ENCODE results near the gene ANTXR1. TPM values are rescaled to one million over a fixed set of nuclear protein-coding genes. Genes with fewer than 3 reads are reported as not detected.
"Not testable (repeated sequence)": the region's sequence is repeated elsewhere in the genome, so short reads cannot be mapped to it uniquely, and the experiment has no call there.

Gene ANTXR1
- total and polyA plus RNA-seq, 2 donors, result 4.4 to 7.3 TPM

DNA sequence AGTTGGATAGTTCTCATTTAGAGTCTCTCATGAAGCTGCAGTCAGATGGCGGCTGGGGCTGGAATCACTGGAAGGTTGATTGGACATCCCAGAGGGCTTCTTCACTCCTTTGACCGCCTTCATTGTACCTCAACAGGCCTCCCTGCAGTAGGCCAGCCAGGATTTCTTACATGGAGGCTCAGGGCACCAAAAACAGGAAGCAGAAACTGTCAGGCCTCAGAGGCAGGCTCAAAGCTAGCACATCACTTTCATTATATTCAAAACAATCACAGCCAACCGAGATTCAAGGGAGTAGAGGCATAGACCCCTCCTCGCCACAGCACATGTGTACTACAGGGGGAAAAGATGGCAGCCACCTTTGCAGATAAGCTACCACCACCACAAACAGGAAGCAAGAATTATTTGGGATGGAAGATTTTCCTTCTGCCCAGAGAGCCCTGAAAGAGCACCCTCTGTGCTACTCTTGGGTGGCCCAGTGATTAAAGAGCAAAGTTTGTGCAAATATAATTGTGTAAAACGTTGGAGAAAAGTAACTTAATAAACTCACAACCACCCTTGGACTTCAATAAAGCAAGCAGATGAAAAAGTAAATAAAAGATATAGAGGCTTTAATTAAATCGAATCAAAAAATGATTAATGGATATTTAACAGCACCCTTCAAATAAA is 218.8 kb downstream of the ANTXR1 start:
- Histone ChIP-seq H3K9me3 (ENCODE audit: control insufficient read depth in 2 of 2, insufficient read depth in 1 of 2, low read length in 1 of 2) (no peaks in the 10 kb centered on the region), H3K4me3 (ENCODE audit: low read length in 2 of 2) (no peak overlapping the region), H3K27me3 (ENCODE audit: control insufficient read depth in 2 of 2, insufficient read depth in 1 of 2, low read length in 1 of 2) (no peaks in the 10 kb centered on the region), H3K36me3 (ENCODE audit: control insufficient read depth in 2 of 2, insufficient read depth in 2 of 2, low read length in 1 of 2) (no peaks in the 10 kb centered on the region), H3K4me1 (ENCODE audit: control insufficient read depth in 2 of 2, insufficient read depth in 2 of 2, low read length in 2 of 2) (no peaks in the 10 kb centered on the region), H3K27ac (ENCODE audit: low read depth in 1 of 2, low read length in 1 of 2) (no peak overlapping the region)
- WGBS, result 95% methylated on average over 6 of the region's 6 CpGs
- DNase-seq (ENCODE audit: low read depth in 6 of 9, low spot score in 9 of 9), result no peak

DNA sequence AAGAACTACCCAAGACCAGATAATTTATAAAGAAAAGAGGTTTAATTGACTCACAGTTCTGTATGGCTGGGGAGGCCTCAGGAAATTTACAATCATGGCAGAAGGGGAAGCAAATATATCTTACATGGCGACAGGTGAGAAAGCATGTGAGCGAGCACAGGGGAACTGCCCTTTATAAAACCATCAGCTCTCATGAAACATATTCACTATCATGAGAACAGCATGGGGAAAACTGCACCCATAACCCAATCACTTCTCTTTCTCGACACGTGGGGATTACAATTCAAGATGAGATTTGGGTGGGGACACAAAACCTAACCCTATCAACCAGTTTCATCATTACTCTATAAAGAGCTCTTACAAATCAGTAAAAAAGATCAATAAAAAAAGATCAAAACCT is 222.9 kb downstream of the ANTXR1 start:
- DNase-seq (ENCODE audit: low read depth in 6 of 9, low spot score in 9 of 9); H3K27me3 ChIP-seq (ENCODE audit: control insufficient read depth in 2 of 2, insufficient read depth in 1 of 2, low read length in 1 of 2); H3K36me3 ChIP-seq (ENCODE audit: control insufficient read depth in 2 of 2, insufficient read depth in 2 of 2, low read length in 1 of 2); H3K9me3 ChIP-seq (ENCODE audit: control insufficient read depth in 2 of 2, insufficient read depth in 1 of 2, low read length in 1 of 2); H3K4me1 ChIP-seq (ENCODE audit: control insufficient read depth in 2 of 2, insufficient read depth in 2 of 2, low read length in 2 of 2); H3K4me3 ChIP-seq (ENCODE audit: low read length in 2 of 2); H3K27ac ChIP-seq (ENCODE audit: low read depth in 1 of 2, low read length in 1 of 2): not testable (repeated sequence)
- 96% methylated on average over 4 of the region's 4 CpGs for WGBS

DNA sequence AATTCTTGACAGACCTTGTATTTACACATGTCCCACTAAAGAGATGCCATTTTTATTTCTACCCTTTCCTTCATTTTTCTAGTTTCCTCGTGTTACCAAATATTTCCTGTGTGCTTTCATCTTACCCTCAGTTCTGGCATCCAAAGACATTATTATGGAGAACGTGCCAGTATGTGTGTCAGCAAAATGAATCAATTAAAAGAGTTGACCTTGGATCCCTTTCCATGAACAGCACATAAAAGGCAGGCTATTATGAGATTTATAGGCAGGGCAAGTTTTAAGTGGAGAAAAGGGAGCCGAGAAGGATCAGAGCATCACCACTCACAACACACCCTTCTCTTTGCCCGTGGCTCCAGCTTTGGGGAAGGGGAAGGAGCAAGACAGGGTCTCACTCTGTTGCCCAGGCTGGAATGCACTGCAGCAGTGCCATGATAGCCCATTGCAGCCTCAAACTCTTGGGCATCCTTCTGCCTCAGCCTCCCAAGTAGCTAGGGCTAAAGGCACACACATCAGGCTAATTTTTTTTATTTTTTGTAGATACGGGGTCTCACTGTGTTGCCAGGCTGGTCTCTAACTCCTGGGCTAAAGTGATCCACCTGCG is 224.2 kb downstream of the ANTXR1 start:
- H3K27ac ChIP-seq (ENCODE audit: low read depth in 1 of 2, low read length in 1 of 2), result no peak overlapping the region
- no peaks in the 10 kb centered on the region for H3K27me3 ChIP-seq (ENCODE audit: control insufficient read depth in 2 of 2, insufficient read depth in 1 of 2, low read length in 1 of 2)
- H3K4me3 ChIP-seq (ENCODE audit: low read length in 2 of 2), result no peak overlapping the region
- no peak for DNase-seq (ENCODE audit: low read depth in 6 of 9, low spot score in 9 of 9)
- no peaks in the 10 kb centered on the region for H3K36me3 ChIP-seq (ENCODE audit: control insufficient read depth in 2 of 2, insufficient read depth in 2 of 2, low read length in 1 of 2)
- H3K9me3 ChIP-seq (ENCODE audit: control insufficient read depth in 2 of 2, insufficient read depth in 1 of 2, low read length in 1 of 2), result no peaks in the 10 kb centered on the region
- no peaks in the 10 kb centered on the region for H3K4me1 ChIP-seq (ENCODE audit: control insufficient read depth in 2 of 2, insufficient read depth in 2 of 2, low read length in 2 of 2)
- 94% methylated on average over 6 of the region's 6 CpGs for WGBS

DNA sequence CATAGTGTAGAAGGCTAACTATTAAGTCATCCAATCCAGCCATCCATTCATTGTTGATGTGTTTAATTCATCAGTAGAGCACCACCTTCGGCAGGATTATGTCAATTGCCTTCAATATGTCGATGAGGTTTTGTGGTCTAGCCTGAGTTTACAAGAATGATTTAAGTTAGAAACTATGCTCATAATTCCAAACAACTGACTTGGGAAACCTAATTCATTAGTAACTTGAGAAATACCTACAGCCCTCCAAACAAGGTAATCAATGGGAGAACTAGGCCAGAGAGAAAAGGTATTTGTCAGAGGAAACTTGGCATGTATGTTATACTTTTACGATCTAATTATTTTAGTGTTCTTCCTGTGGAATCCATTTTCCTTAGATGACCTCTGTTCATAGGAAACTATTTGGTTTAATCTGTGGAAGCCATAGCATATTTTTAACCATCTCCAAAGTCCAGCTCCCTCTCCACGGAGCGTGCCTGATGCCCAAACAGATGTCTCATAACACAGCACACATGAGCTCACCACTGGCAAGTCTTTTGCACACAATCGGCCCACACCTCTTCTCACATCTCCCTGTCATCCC is 225.6 kb downstream of the ANTXR1 start:
- 97% methylated on average over 6 of the region's 6 CpGs for WGBS
- no peak overlapping the region for H3K27ac ChIP-seq (ENCODE audit: low read depth in 1 of 2, low read length in 1 of 2)
- no peaks in the 10 kb centered on the region for H3K27me3 ChIP-seq (ENCODE audit: control insufficient read depth in 2 of 2, insufficient read depth in 1 of 2, low read length in 1 of 2)
- H3K9me3 ChIP-seq (ENCODE audit: control insufficient read depth in 2 of 2, insufficient read depth in 1 of 2, low read length in 1 of 2), result no peaks in the 10 kb centered on the region
- H3K4me3 ChIP-seq (ENCODE audit: low read length in 2 of 2), result no peak overlapping the region
- H3K36me3 ChIP-seq (ENCODE audit: control insufficient read depth in 2 of 2, insufficient read depth in 2 of 2, low read length in 1 of 2), result no peaks in the 10 kb centered on the region
- DNase-seq (ENCODE audit: low read depth in 6 of 9, low spot score in 9 of 9), result no peak
- H3K4me1 ChIP-seq (ENCODE audit: control insufficient read depth in 2 of 2, insufficient read depth in 2 of 2, low read length in 2 of 2), result no peaks in the 10 kb centered on the region

DNA sequence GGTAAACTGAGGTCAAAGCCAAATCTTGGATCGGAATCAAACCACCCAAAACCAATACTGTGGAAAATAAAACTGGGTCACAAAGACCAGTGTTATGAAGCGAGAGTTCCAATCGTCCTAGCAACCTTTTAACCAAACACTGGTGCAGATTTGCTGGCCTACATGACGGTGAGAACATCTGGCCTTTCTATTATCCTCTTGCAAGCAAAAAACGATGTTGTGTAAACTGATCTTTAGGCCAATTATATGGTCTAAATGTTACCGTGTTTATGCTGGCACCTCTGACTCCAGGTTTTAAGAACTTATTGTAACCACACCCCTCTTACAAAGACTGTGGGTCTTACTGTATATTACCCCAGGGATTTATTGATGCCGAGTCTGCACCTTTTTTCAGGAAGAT is 228.1 kb downstream of the ANTXR1 start:
- Histone ChIP-seq H3K27me3 (ENCODE audit: control insufficient read depth in 2 of 2, insufficient read depth in 1 of 2, low read length in 1 of 2) (no peaks in the 10 kb centered on the region), H3K4me1 (ENCODE audit: control insufficient read depth in 2 of 2, insufficient read depth in 2 of 2, low read length in 2 of 2) (no peaks in the 10 kb centered on the region), H3K36me3 (ENCODE audit: control insufficient read depth in 2 of 2, insufficient read depth in 2 of 2, low read length in 1 of 2) (no peaks in the 10 kb centered on the region), H3K27ac (ENCODE audit: low read depth in 1 of 2, low read length in 1 of 2) (no peak overlapping the region), H3K4me3 (ENCODE audit: low read length in 2 of 2) (no peak overlapping the region), H3K9me3 (ENCODE audit: control insufficient read depth in 2 of 2, insufficient read depth in 1 of 2, low read length in 1 of 2) (no peaks in the 10 kb centered on the region)
- 92% methylated on average over 7 of the region's 7 CpGs for WGBS
- no peak for DNase-seq (ENCODE audit: low read depth in 6 of 9, low spot score in 9 of 9)

DNA sequence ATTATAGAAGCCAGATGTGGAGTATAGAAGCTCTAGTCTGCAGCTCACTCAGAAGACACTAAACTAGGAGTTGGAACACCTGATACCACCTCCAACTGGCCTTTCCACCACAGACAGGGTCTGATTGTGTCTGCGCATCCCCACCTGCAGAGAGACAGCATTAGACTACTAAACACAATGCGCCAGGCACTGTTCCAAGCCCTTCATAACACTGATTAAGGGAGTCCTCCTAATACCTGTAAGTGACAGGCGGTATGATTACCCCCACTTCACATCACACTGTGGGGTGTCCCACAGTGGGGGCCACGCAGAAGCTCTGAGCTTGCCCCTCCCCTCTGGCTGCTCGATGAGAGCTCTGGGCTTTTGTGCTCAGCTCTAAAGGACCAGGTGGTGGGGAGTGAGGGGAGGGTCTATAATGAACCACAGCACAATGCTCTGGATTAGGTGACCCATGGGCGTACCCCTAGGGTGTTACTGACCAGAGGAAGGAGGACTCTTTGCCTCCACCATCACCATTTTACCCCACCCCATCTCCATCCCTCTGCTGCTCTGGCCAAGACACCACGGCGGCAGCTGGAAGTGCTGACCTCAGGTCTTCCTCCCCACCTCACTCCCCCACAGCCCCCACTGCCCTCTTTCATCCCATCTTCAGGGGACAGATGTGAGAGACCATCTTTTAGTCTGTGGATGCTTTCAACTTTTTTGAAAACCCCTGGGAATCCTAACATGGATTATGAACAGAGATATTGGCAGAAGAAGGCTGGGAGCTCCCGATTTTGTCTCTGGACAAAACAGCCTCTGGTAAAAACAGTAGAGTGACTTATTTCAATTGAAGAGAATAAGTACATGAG is 228.9 kb downstream of the ANTXR1 start:
- DNase-seq (ENCODE audit: low read depth in 6 of 9, low spot score in 9 of 9), result no peak
- Histone ChIP-seq H3K27ac (ENCODE audit: low read depth in 1 of 2, low read length in 1 of 2) (no peak overlapping the region), H3K4me1 (ENCODE audit: control insufficient read depth in 2 of 2, insufficient read depth in 2 of 2, low read length in 2 of 2) (no peaks in the 10 kb centered on the region), H3K27me3 (ENCODE audit: control insufficient read depth in 2 of 2, insufficient read depth in 1 of 2, low read length in 1 of 2) (no peaks in the 10 kb centered on the region), H3K36me3 (ENCODE audit: control insufficient read depth in 2 of 2, insufficient read depth in 2 of 2, low read length in 1 of 2) (no peaks in the 10 kb centered on the region), H3K4me3 (ENCODE audit: low read length in 2 of 2) (no peak overlapping the region), H3K9me3 (ENCODE audit: control insufficient read depth in 2 of 2, insufficient read depth in 1 of 2, low read length in 1 of 2) (no peaks in the 10 kb centered on the region)
- 98% methylated on average over 9 of the region's 9 CpGs for WGBS

DNA sequence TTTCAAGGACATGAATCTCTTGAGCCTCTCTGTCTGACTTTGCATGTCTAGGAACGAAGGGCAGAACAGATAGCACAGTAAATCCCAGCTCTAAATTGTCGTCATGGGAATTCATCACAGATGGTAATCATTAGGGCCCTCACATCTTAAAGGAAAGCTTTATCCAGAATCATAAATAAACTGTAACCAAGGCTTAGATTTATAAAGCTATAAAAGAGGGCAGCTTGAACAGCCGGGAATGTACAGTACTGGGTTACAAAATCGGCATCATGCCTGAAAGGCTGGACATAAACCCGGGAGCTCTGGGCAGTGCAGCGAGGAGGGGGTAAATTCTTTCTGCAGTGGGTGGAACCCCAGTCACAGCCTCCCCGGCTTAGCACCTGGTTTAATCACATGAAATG is 229.7 kb downstream of the ANTXR1 start:
- Histone ChIP-seq H3K27ac (ENCODE audit: low read depth in 1 of 2, low read length in 1 of 2) (no peak overlapping the region), H3K4me1 (ENCODE audit: control insufficient read depth in 2 of 2, insufficient read depth in 2 of 2, low read length in 2 of 2) (no peaks in the 10 kb centered on the region), H3K9me3 (ENCODE audit: control insufficient read depth in 2 of 2, insufficient read depth in 1 of 2, low read length in 1 of 2) (no peaks in the 10 kb centered on the region), H3K27me3 (ENCODE audit: control insufficient read depth in 2 of 2, insufficient read depth in 1 of 2, low read length in 1 of 2) (no peaks in the 10 kb centered on the region), H3K36me3 (ENCODE audit: control insufficient read depth in 2 of 2, insufficient read depth in 2 of 2, low read length in 1 of 2) (no peaks in the 10 kb centered on the region), H3K4me3 (ENCODE audit: low read length in 2 of 2) (no peak overlapping the region)
- 96% methylated on average over 7 of the region's 7 CpGs for WGBS
- DNase-seq (ENCODE audit: low read depth in 6 of 9, low spot score in 9 of 9), result no peak

DNA sequence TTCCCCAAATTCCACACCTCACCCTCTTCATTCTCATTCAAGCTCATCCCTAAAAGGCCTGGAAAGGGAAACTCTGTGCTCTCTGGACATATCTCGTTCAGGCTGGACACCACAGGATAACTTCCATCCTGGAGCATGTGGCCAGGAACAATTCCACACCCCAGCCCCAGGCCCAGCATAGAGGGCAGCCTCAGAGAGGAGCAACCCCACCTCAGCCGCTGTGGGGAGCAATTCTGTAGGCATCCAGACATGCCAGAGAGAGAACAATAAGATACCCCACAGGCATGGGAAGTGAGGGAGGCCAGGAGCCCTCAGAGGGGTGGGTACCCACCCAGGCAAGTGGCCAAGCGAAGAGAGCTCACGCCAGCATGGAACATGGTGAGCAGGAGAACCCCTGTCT is 230.7 kb downstream of the ANTXR1 start:
- 95% methylated on average over 4 of the region's 4 CpGs for WGBS
- no peak for DNase-seq (ENCODE audit: low read depth in 6 of 9, low spot score in 9 of 9)
- no peak overlapping the region for H3K4me3 ChIP-seq (ENCODE audit: low read length in 2 of 2)
- no peaks in the 10 kb centered on the region for H3K36me3 ChIP-seq (ENCODE audit: control insufficient read depth in 2 of 2, insufficient read depth in 2 of 2, low read length in 1 of 2)
- H3K27me3 ChIP-seq (ENCODE audit: control insufficient read depth in 2 of 2, insufficient read depth in 1 of 2, low read length in 1 of 2), result no peaks in the 10 kb centered on the region
- H3K27ac ChIP-seq (ENCODE audit: low read depth in 1 of 2, low read length in 1 of 2), result no peak overlapping the region
- no peaks in the 10 kb centered on the region for H3K9me3 ChIP-seq (ENCODE audit: control insufficient read depth in 2 of 2, insufficient read depth in 1 of 2, low read length in 1 of 2)
- H3K4me1 ChIP-seq (ENCODE audit: control insufficient read depth in 2 of 2, insufficient read depth in 2 of 2, low read length in 2 of 2), result no peaks in the 10 kb centered on the region

DNA sequence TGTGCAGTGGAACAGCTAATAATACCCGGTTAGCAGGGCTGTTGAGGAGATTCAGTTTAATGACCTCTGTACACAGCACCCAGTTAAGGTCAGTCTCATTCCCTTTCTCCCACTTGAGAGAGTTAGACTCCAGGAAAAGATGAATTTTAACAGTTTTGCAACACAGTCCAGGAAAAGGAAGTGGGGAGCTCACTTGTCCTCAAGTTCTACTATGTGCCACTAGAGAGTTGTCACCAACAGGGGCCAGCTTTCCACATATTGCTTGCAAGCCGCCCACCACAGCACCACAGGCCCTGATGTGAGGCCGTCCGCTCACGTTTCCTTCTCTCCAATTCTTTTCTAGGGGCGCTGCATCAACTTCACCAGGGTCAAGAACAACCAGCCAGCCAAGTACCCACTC is 231.9 kb downstream of the ANTXR1 start:
- Histone ChIP-seq H3K27me3 (ENCODE audit: control insufficient read depth in 2 of 2, insufficient read depth in 1 of 2, low read length in 1 of 2) (no peaks in the 10 kb centered on the region), H3K4me1 (ENCODE audit: control insufficient read depth in 2 of 2, insufficient read depth in 2 of 2, low read length in 2 of 2) (no peaks in the 10 kb centered on the region), H3K27ac (ENCODE audit: low read depth in 1 of 2, low read length in 1 of 2) (no peak overlapping the region), H3K4me3 (ENCODE audit: low read length in 2 of 2) (no peak overlapping the region), H3K9me3 (ENCODE audit: control insufficient read depth in 2 of 2, insufficient read depth in 1 of 2, low read length in 1 of 2) (no peaks in the 10 kb centered on the region), H3K36me3 (ENCODE audit: control insufficient read depth in 2 of 2, insufficient read depth in 2 of 2, low read length in 1 of 2) (no peaks in the 10 kb centered on the region)
- DNase-seq (ENCODE audit: low read depth in 6 of 9, low spot score in 9 of 9), result no peak
- WGBS, result 88% methylated on average over 6 of the region's 6 CpGs
